HG03575 (cell line): ENCODE results near the gene TBKBP1.
A peak's percentile ranks its signal among the peaks of the same experiment; 100 is the strongest.

Experiments
- ATAC-seq: cut with Tn5 transposase; IDR thresholded peaks from one replicate; pipeline ENCODE4 v1.9.1; 2021; ENCODE audit not compliant: unreplicated experiment, insufficient number of reproducible peaks, low FRiP score; ENCODE audit errors: extremely low read depth

TBKBP1 gene

GRCh38 chr17:47693731-47694580 is at the start of gene TBKBP1:
Gene TBKBP1 (plus strand): TSS chr17:47694161. CDS start chr17:47696113, 1,952 bp downstream.
- no peak for ATAC-seq

- ATAC-seq = no peak
These were observed 49.6 kb upstream of the TBKBP1 start for GRCh38 chr17:47644324-47644723.

- peak; percentile 78 for ATAC-seq
These were observed 44.6 kb upstream of the TBKBP1 start, which contains the start of gene KPNB1 for GRCh38 chr17:47649153-47649971. Gene KPNB1 (plus strand): TSS chr17:47649919. CDS start chr17:47650245, 326 bp downstream.

- no peak for ATAC-seq
These were observed 43.9 kb upstream of the TBKBP1 start for GRCh38 chr17:47649972-47650524.

- no peak for ATAC-seq
These were observed 43.1 kb upstream of the TBKBP1 start for GRCh38 chr17:47650525-47651522.

GRCh38 chr17:47651704-47652103 is 42.3 kb upstream of the TBKBP1 start:
- no peak for ATAC-seq

GRCh38 chr17:47652570-47652969 is 41.4 kb upstream of the TBKBP1 start:
- ATAC-seq = no peak

- no peak for ATAC-seq
These were observed 40.5 kb upstream of the TBKBP1 start for GRCh38 chr17:47653442-47653841.

- ATAC-seq = no peak
These were observed 39.0 kb upstream of the TBKBP1 start for GRCh38 chr17:47654991-47655390.

- peak; percentile 33 for ATAC-seq
These were observed 33.9 kb upstream of the TBKBP1 start for GRCh38 chr17:47660064-47660492.

GRCh38 chr17:47663912-47664623 is 29.9 kb upstream of the TBKBP1 start:
- no peak for ATAC-seq

GRCh38 chr17:47664624-47664941 is 29.4 kb upstream of the TBKBP1 start:
- no peak for ATAC-seq

GRCh38 chr17:47665655-47666054 is 28.3 kb upstream of the TBKBP1 start:
- ATAC-seq = no peak

GRCh38 chr17:47669081-47669480 is 24.9 kb upstream of the TBKBP1 start:
- ATAC-seq = no peak

- ATAC-seq = no peak
These were observed 23.9 kb upstream of the TBKBP1 start for GRCh38 chr17:47670064-47670463.

- no peak for ATAC-seq
These were observed 19.5 kb upstream of the TBKBP1 start for GRCh38 chr17:47674499-47674898.

- no peak for ATAC-seq
These were observed 18.4 kb upstream of the TBKBP1 start for GRCh38 chr17:47675380-47676198.
